ENCODE data around the gene LHFPL3.

- TF ChIP-seq, protein P1, sequence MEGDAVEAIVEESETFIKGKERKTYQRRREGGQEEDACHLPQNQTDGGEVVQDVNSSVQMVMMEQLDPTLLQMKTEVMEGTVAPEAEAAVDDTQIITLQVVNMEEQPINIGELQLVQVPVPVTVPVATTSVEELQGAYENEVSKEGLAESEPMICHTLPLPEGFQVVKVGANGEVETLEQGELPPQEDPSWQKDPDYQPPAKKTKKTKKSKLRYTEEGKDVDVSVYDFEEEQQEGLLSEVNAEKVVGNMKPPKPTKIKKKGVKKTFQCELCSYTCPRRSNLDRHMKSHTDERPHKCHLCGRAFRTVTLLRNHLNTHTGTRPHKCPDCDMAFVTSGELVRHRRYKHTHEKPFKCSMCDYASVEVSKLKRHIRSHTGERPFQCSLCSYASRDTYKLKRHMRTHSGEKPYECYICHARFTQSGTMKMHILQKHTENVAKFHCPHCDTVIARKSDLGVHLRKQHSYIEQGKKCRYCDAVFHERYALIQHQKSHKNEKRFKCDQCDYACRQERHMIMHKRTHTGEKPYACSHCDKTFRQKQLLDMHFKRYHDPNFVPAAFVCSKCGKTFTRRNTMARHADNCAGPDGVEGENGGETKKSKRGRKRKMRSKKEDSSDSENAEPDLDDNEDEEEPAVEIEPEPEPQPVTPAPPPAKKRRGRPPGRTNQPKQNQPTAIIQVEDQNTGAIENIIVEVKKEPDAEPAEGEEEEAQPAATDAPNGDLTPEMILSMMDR (IDR thresholded peaks at IDR 0.05) = no peak
- no peak for TF ChIP-seq POLR2A (IDR thresholded peaks at IDR 0.05)
These were observed 205.7 kb downstream of the LHFPL3 start for GRCh38 chr7:104534149-104534548.

Data from right lobe of liver (tissue), 4 donors.